ENCODE results near the gene GDF11.

The GDF11 gene

DNA sequence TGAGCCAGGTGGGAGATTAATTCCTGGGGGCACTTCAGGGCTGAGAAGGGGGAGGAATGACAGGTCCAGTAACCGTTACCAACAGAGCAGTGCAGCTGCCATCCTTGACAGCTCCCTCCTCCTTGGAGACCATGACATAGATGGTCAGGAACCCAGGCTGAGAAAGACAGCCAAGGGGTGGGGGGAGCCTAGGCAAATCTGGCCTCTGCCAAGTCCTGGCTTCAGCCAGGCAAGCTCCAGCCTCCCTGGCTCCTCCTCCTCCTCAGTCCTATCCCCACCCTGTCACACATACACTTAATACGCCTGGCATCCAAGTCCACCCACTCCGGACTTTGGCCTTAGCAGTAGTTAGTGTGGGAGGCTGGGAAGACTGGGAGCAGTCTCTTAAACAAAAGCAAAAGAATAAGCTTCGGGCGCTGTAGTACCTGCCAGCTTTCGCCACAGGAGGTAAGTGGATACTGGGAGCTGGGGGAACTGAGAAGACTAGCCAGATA lies 22.8 kb upstream of the GDF11 start, which contains the start of gene RDH5:
TSS of gene RDH5 (plus strand) at position 323 of the 494 bp plus-strand sequence. CDS start 792 bp downstream, outside the sequence.
- H3K27ac ChIP-seq = peak within 1 kb of the TSS; percentile 99

DNA sequence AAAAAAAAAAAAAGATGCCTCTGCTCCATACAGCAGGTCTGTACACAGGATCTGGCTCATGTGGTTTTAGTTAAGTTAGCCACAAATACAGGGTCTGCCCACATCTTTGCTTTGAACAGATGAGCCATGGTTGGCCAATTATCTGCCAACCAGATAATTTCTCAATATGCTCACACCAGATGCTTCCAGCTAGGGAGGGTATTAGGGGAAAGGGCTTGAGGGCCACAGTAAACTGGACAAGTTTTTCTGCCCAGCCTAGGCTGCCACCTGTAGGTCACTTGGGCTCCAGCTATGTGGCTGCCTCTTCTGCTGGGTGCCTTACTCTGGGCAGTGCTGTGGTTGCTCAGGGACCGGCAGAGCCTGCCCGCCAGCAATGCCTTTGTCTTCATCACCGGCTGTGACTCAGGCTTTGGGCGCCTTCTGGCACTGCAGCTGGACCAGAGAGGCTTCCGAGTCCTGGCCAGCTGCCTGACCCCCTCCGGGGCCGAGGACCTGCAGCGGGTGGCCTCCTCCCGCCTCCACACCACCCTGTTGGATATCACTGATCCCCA lies 22.0 kb upstream of the GDF11 start:
- TF ChIP-seq ZFX (IDR thresholded peaks at IDR 0.05; ENCODE audit: borderline replicate concordance) = no peak
- TF ChIP-seq, protein P1, sequence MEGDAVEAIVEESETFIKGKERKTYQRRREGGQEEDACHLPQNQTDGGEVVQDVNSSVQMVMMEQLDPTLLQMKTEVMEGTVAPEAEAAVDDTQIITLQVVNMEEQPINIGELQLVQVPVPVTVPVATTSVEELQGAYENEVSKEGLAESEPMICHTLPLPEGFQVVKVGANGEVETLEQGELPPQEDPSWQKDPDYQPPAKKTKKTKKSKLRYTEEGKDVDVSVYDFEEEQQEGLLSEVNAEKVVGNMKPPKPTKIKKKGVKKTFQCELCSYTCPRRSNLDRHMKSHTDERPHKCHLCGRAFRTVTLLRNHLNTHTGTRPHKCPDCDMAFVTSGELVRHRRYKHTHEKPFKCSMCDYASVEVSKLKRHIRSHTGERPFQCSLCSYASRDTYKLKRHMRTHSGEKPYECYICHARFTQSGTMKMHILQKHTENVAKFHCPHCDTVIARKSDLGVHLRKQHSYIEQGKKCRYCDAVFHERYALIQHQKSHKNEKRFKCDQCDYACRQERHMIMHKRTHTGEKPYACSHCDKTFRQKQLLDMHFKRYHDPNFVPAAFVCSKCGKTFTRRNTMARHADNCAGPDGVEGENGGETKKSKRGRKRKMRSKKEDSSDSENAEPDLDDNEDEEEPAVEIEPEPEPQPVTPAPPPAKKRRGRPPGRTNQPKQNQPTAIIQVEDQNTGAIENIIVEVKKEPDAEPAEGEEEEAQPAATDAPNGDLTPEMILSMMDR (IDR thresholded peaks at IDR 0.05) = peak; percentile 89
- peak overlapping the region; percentile 99 for H3K27ac ChIP-seq

More for the DNA sequence above, 22.8 kb upstream of the GDF11 start, which contains the start of gene RDH5:
- TF ChIP-seq ZFX (IDR thresholded peaks at IDR 0.05; ENCODE audit: borderline replicate concordance) = no peak
- TF ChIP-seq, protein P1 (IDR thresholded peaks at IDR 0.05) = no peak

DNA sequence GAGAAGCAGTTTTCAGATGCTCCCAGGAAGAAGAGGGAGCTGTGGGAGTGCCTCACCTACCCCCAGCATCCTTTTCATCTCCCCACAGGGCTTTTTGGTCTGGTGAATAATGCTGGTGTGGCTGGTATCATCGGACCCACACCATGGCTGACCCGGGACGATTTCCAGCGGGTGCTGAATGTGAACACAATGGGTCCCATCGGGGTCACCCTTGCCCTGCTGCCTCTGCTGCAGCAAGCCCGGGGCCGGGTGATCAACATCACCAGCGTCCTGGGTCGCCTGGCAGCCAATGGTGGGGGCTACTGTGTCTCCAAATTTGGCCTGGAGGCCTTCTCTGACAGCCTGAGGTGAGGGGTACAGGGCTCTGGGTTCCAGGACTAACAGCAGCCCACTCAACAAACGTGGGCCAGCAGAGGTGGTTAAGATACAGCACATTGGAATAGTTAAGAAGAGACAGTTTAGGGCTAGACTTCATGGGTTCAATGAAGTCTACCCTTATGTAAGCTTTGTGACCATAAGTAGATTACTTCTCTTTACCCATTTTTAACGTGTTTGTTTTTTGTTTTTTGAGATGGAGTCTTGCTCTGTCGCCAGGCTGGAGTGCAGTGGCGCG lies 21.2 kb upstream of the GDF11 start:
- H3K27ac ChIP-seq = peak overlapping the region; percentile 99
- TF ChIP-seq, protein P1 (IDR thresholded peaks at IDR 0.05) = no peak
- no peak for TF ChIP-seq ZFX (IDR thresholded peaks at IDR 0.05; ENCODE audit: borderline replicate concordance)

DNA sequence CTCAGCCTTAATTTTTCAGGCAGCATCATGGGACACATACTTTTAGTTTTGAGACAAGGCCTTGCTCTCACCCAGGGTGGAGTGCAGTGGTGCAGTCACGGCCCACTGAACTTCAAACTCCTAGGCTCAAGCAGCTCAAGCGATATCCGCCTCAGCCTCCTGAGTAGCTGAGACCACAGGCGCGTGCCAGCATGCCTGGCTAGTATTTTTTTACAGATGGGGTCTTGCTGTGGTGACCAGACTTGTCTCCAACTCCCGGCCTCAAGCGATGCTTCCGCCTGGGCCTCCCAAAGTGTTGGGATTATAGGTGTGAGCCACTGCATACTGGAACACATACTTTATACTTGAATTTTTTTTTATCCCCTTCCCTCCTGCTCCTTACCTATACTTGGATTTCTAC lies 20.0 kb upstream of the GDF11 start:
- TF ChIP-seq ZFX (IDR thresholded peaks at IDR 0.05; ENCODE audit: borderline replicate concordance) = no peak
- TF ChIP-seq, protein P1 (IDR thresholded peaks at IDR 0.05) = no peak
- peak overlapping the region; percentile 99 for H3K27ac ChIP-seq

DNA sequence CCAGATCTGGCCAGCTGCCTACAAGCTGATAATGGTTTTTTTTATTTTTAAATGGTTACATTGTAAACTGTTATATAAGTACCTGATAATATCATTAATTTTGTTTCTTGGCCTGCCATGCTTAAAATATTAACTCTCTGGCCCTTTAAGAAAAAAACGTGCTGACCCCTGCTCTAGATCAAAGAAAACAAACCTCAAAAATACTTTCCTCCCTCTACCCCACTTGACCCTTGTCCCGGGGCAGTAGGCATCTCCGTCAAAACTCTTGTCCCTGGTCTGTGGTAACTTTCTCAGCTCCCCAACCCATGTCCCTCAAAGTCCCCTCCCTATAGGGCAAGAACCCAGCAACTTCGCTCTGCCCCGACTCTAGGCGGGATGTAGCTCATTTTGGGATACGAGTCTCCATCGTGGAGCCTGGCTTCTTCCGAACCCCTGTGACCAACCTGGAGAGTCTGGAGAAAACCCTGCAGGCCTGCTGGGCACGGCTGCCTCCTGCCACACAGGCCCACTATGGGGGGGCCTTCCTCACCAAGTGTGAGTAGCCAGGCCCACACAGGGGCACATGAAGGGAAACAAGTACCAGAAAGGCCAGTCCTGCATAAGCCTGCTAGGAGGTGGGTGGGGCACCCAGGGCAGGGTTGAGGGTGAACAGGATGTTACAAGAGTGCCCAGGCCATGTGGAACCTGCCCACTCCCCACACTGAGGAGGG lies 19.3 kb upstream of the GDF11 start:
- TF ChIP-seq ZFX (IDR thresholded peaks at IDR 0.05; ENCODE audit: borderline replicate concordance) = no peak
- peak overlapping the region; percentile 99 for H3K27ac ChIP-seq

DNA sequence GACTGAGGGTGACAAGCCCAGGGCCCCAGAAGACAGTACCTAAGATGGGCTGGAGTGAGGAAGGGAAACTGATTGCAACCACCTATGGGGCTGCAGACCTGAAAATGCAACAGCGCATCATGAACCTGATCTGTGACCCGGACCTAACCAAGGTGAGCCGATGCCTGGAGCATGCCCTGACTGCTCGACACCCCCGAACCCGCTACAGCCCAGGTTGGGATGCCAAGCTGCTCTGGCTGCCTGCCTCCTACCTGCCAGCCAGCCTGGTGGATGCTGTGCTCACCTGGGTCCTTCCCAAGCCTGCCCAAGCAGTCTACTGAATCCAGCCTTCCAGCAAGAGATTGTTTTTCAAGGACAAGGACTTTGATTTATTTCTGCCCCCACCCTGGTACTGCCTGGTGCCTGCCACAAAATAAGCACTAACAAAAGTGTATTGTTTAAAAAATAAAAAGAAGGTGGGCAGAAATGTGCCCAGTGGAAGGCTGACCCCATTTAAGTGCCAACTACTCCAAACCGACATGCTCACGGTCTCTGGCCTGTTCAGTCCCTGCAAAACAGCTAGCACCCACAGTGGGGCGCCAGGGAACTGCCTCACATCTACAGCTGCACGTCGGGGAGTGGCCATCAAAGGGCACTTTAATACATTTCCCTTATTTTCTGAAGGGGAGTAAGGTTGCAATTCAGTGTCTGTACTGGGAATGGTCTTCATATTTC lies 18.5 kb upstream of the GDF11 start:
- H3K27ac ChIP-seq = peak overlapping the region; percentile 99
- no peak for TF ChIP-seq ZFX (IDR thresholded peaks at IDR 0.05; ENCODE audit: borderline replicate concordance)
- TF ChIP-seq, protein P1 (IDR thresholded peaks at IDR 0.05) = peak; percentile 84

DNA sequence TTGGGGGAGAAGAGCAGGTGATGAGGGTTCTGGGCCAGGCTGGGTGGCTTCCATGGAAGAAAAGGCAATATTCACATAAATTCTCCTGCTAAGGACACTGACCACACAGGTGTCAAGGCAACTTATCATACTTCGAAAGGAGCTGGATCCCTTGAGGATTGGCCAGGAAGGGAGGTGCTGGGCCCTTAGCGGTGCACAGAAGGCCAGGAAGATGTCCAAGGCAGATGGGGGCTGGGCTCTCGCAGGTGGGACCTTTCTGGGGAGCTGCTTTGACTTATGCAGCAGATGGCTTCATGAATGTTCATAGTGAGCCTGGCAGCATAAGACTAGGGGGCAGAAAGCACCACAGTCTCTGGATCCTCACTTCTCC lies 18.0 kb upstream of the GDF11 start:
- no peak for TF ChIP-seq ZFX (IDR thresholded peaks at IDR 0.05; ENCODE audit: borderline replicate concordance)
- TF ChIP-seq, protein P1 (IDR thresholded peaks at IDR 0.05) = peak; percentile 47
- H3K27ac ChIP-seq = peak overlapping the region; percentile 99

Measured in 22Rv1 (cell line).